GM18526 (cell line): ENCODE results near the gene C19orf73.

Source experiments
- POLR2A ChIP-seq: IDR thresholded peaks from 3 replicates; pipeline ENCODE4 v1.6.1; 2011; ENCODE audit not compliant: insufficient read length; ENCODE audit errors: extremely low read depth

The C19orf73 gene

GRCh38 chr19:49113762-49114629 is 4.9 kb downstream of the C19orf73 start, which contains the start of gene LIN7B:
Gene LIN7B (plus strand): TSS chr19:49114370. CDS start chr19:49114405, 35 bp downstream.
- TF ChIP-seq POLR2A, result peak; percentile 46

DNA sequence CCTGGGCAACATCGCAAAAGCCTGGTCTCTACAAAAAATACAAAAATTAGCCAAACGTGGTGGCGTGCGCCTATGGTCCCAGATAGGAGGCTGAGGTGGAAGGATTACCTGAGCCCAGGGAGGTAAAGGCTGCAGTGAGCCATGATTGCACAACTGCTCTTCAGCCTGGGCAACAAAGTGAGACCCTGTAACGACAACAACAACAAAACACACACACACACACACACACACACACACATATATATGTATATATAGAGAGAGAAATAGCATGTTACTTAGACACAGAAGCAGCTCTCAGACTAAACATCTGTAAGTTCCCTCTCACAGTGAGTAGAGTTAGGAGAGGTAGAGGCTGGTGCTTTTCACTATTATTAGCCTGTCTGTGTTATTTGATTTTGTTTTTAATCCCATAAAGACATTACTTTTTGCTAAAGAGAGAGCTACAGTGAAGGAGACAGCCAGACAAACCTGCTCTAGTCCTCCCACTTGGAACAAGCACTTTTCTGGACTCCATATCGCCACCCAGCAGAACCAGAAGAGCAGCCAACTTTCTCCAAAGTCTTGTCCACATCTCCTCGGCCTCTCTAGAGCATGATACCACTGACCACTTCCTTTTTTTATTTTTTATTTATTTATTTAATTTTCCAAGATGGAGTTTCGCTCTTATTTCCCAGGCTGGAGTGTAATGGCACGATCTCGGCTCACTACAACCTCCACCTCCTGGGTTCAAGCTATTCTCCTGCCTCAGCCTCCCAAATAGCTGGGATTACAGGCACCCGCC is 7.5 kb downstream of the C19orf73 start:
- no peak for TF ChIP-seq POLR2A

DNA sequence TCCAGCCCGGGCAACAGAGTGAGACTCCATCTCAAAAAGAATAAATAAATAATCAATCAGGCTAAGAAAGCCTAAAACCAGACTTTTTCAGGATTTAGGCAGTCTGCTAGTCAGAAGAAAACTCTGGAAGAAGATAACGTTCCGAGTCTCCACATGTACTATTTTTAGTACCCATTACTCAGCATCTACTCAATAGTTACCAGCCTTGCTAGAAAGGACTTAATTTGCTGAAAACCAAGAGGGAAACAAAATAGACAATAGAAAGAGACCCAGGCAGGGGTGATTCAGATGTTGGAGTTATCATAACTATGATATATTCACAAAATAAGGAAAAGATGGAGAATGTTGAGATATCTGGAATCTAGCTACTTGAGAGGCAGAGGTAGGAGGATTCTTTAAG is 8.4 kb downstream of the C19orf73 start:
- no peak for TF ChIP-seq POLR2A

- TF ChIP-seq POLR2A, result no peak
These were observed 9.2 kb downstream of the C19orf73 start for GRCh38 chr19:49109569-49110233.

DNA sequence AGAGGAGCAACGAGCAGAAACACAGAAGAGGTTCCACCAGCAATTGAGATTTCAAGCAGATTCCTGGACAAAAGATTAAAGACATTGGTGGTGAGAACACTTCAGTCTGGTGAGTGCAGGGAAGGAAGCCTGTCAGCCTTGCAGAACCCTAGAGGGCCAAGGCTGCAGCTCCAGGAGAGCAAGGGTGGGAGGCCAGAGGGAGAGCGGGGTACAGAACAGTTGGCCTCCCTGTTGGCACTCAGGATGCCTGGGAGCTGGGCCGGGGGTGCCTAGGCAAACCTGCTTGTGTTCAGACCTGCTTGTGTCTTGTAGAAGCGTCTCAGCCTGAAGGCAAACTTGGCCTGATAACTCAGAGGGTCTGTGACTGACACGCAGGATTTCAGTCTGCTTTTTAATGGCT is 9.9 kb downstream of the C19orf73 start:
- TF ChIP-seq POLR2A, result peak; percentile 17

DNA sequence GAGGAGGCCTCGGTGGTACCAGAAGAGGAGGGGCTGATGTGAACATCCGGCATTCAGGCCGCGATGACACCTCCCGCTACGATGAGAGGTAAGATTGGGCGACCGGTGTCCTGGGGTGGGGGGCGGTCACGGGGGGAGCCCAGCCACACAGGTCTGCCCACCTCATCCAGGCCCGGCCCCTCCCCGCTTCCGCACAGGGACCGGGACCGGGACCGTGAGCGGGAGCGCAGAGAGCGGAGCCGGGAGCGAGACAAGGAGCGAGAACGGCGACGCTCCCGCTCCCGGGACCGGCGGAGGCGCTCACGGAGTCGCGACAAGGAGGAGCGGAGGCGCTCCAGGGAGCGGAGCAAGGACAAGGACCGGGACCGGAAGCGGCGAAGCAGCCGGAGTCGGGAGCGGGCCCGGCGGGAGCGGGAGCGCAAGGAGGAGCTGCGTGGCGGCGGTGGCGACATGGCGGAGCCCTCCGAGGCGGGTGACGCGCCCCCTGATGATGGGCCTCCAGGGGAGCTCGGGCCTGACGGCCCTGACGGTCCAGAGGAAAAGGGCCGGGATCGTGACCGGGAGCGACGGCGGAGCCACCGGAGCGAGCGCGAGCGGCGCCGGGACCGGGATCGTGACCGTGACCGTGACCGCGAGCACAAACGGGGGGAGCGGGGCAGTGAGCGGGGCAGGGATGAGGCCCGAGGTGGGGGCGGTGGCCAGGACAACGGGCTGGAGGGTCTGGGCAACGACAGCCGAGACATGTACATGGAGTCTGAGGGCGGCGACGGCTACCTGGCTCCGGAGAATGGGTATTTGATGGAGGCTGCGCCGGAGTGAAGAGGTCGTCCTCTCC is 11.1 kb downstream of the C19orf73 start:
- TF ChIP-seq POLR2A, result no peak

DNA sequence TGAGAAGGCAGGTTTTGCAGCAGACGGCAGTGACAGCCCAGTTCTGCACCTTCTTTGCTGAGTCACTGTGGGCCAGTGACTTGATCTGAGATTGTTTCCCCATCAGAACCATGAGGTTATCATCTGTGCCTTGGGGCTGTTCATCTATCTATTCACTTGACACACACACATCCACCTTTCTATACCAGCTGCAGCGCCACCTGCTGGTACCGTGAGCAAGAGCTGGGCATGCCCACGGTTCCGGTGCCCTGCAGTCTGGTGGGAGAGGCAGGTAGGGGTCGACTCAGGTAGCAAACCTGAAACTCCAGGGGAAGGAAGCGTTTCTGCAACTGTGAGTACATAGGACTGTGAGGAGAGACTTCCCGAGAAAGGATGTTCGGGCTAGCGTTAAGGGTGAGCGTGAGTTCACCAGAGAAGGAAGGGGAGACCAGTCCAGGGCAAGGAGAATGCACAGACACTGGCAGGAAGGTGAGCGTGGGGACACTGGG is 12.3 kb downstream of the C19orf73 start:
- no peak for TF ChIP-seq POLR2A

DNA sequence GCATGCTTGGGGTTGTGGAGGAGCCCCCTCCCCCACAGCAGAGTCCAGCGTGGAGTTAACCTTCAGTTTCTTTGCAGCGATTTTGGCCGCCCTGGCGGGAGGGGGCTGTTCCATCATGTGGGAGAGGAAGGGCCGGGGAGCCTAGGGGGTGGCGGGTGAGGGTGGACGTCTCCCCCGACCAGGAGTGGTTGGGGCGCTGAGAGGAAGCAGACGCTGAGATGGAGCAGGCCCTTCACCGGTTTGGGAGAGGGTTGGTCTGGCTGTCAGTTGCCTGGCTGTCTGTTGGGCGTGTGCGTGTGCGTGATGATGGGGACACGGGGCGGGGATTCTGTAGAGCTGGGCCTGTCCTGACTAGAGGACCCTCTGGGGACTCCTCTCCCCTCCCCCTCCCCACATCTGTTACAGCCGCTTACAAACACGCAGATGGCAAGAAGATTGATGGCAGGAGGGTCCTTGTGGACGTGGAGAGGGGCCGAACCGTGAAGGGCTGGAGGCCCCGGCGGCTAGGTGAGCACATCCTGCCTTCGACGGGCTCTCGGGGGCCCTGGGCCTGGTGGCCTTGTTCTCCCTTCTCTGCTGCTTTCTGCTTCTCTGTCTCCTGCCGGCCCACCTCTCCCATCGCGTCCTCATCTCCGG is 14.6 kb downstream of the C19orf73 start:
- no peak for TF ChIP-seq POLR2A

- no peak for TF ChIP-seq POLR2A
These were observed 15.4 kb downstream of the C19orf73 start for GRCh38 chr19:49103331-49104085.

- no peak for TF ChIP-seq POLR2A
These were observed 16.6 kb downstream of the C19orf73 start for GRCh38 chr19:49102303-49102702.

DNA sequence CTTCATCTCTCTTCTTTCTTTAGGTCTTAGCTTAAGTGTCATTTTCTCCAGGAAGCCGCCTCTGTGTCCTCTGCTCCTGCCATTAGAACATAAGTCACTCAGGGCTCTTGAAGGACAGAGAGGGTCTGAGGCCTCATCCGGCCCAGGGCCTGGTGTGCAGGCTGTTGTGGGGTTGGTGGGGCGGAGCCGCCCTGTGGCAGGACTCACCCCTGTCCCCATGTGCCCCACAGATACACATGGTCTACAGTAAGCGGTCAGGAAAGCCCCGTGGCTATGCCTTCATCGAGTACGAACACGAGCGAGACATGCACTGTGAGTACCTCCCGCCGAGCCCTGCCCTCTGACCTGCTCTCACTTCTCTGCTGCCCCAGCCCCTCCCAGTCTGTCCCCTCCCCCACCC is 17.8 kb downstream of the C19orf73 start:
- no peak for TF ChIP-seq POLR2A

- TF ChIP-seq POLR2A, result no peak
These were observed 20.1 kb downstream of the C19orf73 start for GRCh38 chr19:49098795-49099194.

- TF ChIP-seq POLR2A, result no peak
These were observed 21.3 kb downstream of the C19orf73 start for GRCh38 chr19:49097453-49098288.
